Right renal cortex interstitium (tissue), 3 donors: Measurements from ENCODE around the gene UGT2B7. TPM values are rescaled to one million over a fixed set of nuclear protein-coding genes. Genes with fewer than 3 reads are reported as not detected.
A peak's percentile ranks its signal among the peaks of the same experiment; 100 is the strongest.
"Not testable (repeated sequence)": the region's sequence is repeated elsewhere in the genome, so short reads cannot be mapped to it uniquely, and the experiment has no call there.

ENCODE experiments used
- DNase-seq, 3 donors: peaks; one replicate each; pipeline ENCODE4 v3.0.0-alpha.2; 2013; ENCODE audit warnings: low read depth in 3 of 3, low spot score in 2 of 3
- polyA plus RNA-seq, 3 donors: library from polyadenylated mRNA; unstranded; fragments of 120-200 nt; gene quantifications; one replicate each; pipeline ENCODE4 v1.2.1, GENCODE V29; 2013; ENCODE audit not compliant: insufficient read length in 3 of 3

UGT2B7 gene
- polyA plus RNA-seq: 10 to 100 TPM; 71.2 to 97.9 (median 96.3) TPM

GRCh38 chr4:69096111-69096656 is at the start of gene UGT2B7:
UGT2B7 (plus strand) TSS chr4:69096474; CDS start chr4:69096521, 47 bp downstream.
- DNase-seq: no peak

- DNase-seq: no peak
These were observed 46.4 kb upstream of the UGT2B7 start for GRCh38 chr4:69049860-69050259.

- DNase-seq: not testable (repeated sequence)
These were observed 45.3 kb upstream of the UGT2B7 start for GRCh38 chr4:69050853-69051575.

GRCh38 chr4:69051576-69051943 is 44.7 kb upstream of the UGT2B7 start:
- DNase-seq: no peak

- DNase-seq: not testable (repeated sequence)
These were observed 42.9 kb upstream of the UGT2B7 start for GRCh38 chr4:69053309-69053885.

- not testable (repeated sequence) for DNase-seq
These were observed 42.2 kb upstream of the UGT2B7 start for GRCh38 chr4:69054033-69054432.

- DNase-seq: no peak
These were observed 41.6 kb upstream of the UGT2B7 start for GRCh38 chr4:69054578-69055200.

GRCh38 chr4:69056150-69056549 is 40.1 kb upstream of the UGT2B7 start:
- no peak for DNase-seq

- DNase-seq: no peak
These were observed 39.2 kb upstream of the UGT2B7 start for GRCh38 chr4:69056921-69057550.

- peak in 1 of 3 donors; percentile 18 for DNase-seq
These were observed 38.5 kb upstream of the UGT2B7 start for GRCh38 chr4:69057620-69058409.

- no peak for DNase-seq
These were observed 37.7 kb upstream of the UGT2B7 start for GRCh38 chr4:69058410-69059059.

- DNase-seq: no peak
These were observed 35.5 kb upstream of the UGT2B7 start for GRCh38 chr4:69060651-69061308.

- DNase-seq: no peak
These were observed 31.9 kb upstream of the UGT2B7 start for GRCh38 chr4:69064391-69064790.

- no peak for DNase-seq
These were observed 29.3 kb upstream of the UGT2B7 start for GRCh38 chr4:69066945-69067344.

- no peak for DNase-seq
These were observed 27.2 kb upstream of the UGT2B7 start for GRCh38 chr4:69069085-69069484.

GRCh38 chr4:69070590-69070989 is 25.7 kb upstream of the UGT2B7 start:
- no peak for DNase-seq

GRCh38 chr4:69071286-69071685 is 25.0 kb upstream of the UGT2B7 start:
- DNase-seq: no peak

- no peak for DNase-seq
These were observed 22.9 kb upstream of the UGT2B7 start for GRCh38 chr4:69073375-69073774.

GRCh38 chr4:69075061-69075792 is 21.0 kb upstream of the UGT2B7 start:
- no peak for DNase-seq
